HPDE6-E6E7 (cell line): ENCODE measurements around the gene GPHN.

ENCODE experiments used
- DNase-seq: peaks from one replicate; pipeline ENCODE4 v3.0.0; 2011; ENCODE audit warnings: missing footprints; ENCODE audit errors: extremely low spot score

GPHN gene

GRCh38 chr14:67158566-67158965 is 650.6 kb downstream of the GPHN start:
- DNase-seq: no peak

GRCh38 chr14:67162385-67162784 is 654.4 kb downstream of the GPHN start:
- DNase-seq: no peak

GRCh38 chr14:67166450-67166853 is 658.5 kb downstream of the GPHN start:
- no peak for DNase-seq

GRCh38 chr14:67167420-67168109 is 659.6 kb downstream of the GPHN start:
- no peak for DNase-seq

GRCh38 chr14:67168110-67168441 is 660.1 kb downstream of the GPHN start:
- DNase-seq: no peak

- no peak for DNase-seq
These were observed 662.7 kb downstream of the GPHN start for GRCh38 chr14:67170660-67171059.

GRCh38 chr14:67172056-67172455 is 664.1 kb downstream of the GPHN start:
- no peak for DNase-seq

GRCh38 chr14:67172520-67172919 is 664.6 kb downstream of the GPHN start:
- DNase-seq: no peak

- DNase-seq: no peak
These were observed 665.8 kb downstream of the GPHN start for GRCh38 chr14:67173719-67174118.

- DNase-seq: no peak
These were observed 678.3 kb downstream of the GPHN start for GRCh38 chr14:67186172-67186768.

- DNase-seq: peak; percentile 45
These were observed 679.0 kb downstream of the GPHN start for GRCh38 chr14:67186789-67187584.

GRCh38 chr14:67187826-67188225 is 679.9 kb downstream of the GPHN start:
- peak; percentile 59 for DNase-seq

GRCh38 chr14:67188326-67188725 is 680.4 kb downstream of the GPHN start:
- no peak for DNase-seq

GRCh38 chr14:67191768-67192290 is 683.9 kb downstream of the GPHN start:
- no peak for DNase-seq

GRCh38 chr14:67192366-67192765 is 684.4 kb downstream of the GPHN start:
- DNase-seq: no peak

- DNase-seq: no peak
These were observed 687.3 kb downstream of the GPHN start for GRCh38 chr14:67195279-67195678.

- DNase-seq: no peak
These were observed 691.1 kb downstream of the GPHN start for GRCh38 chr14:67199016-67199415.

- DNase-seq: no peak
These were observed 699.9 kb downstream of the GPHN start for GRCh38 chr14:67207810-67208209.

- DNase-seq: no peak
These were observed 710.2 kb downstream of the GPHN start for GRCh38 chr14:67218126-67218525.

GRCh38 chr14:67221248-67221981 is 713.5 kb downstream of the GPHN start:
- DNase-seq: no peak

GRCh38 chr14:67221982-67222328 is 714.0 kb downstream of the GPHN start:
- no peak for DNase-seq

- DNase-seq: no peak
These were observed 717.6 kb downstream of the GPHN start for GRCh38 chr14:67225523-67225922.
